Caki2 (cell line): Measurements from ENCODE around the gene NCOA7. TPM values are rescaled to one million over a fixed set of nuclear protein-coding genes. Genes with fewer than 3 reads are reported as not detected.
"Not testable (repeated sequence)": the region's sequence is repeated elsewhere in the genome, so short reads cannot be mapped to it uniquely, and the experiment has no call there.

Experiments used
- DNase-seq: peaks from one replicate; pipeline ENCODE4 v3.0.0-alpha.2; 2015; ENCODE audit warnings: low read depth
- in situ Hi-C: cut with HindIII; loops from 2 replicates; pipeline ENCODE4 v1.10.0; 2016; ENCODE audit warnings: low sequenced_read_pairs, low pct_unique_long_range_greater_than_20kb, mixed read lengths
- total RNA-seq: library from RNA; depleted of rRNA; stranded (reverse); fragments of >200 nt; shearing (Covaris generic); gene quantifications from 2 replicates; pipeline ENCODE4 v1.2.3, GENCODE V29; 2014; ENCODE audit warnings: low replicate concordance

NCOA7 gene
- total RNA-seq, 1 experiment from 2014 or later: 25.9 TPM

GRCh38 chr6:125751334-125751916 is 39.3 kb upstream of the NCOA7 start:
- DNase-seq: no peak
- in situ Hi-C loops: loop anchor here (5.0 kb wide), 1 partner anchor 439 kb away; no protein-coding TSS in a partner anchor

DNA sequence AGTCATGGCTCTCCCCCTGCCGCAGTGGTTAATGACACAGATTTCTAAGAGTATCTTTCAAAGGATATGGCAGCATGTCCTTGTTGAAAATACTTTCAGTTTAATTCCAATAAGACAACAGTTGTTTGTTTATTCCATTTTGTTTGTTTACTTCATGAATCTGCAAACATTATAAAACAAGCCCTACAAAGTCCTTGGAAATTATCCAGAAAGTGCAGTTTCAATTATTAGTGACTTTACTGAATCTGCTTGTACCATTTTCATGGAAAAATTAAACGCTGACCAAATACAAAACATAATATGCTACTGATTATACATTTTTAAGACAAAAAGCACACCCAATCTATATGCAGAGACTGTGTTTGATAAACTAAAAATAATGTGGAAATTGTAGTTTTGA is 38.0 kb upstream of the NCOA7 start:
- in situ Hi-C loops: loop anchor here (5.0 kb wide), 1 partner anchor 440 kb away; no protein-coding TSS in a partner anchor
- DNase-seq: no peak

GRCh38 chr6:125753218-125753936 is 37.4 kb upstream of the NCOA7 start:
- DNase-seq: peak; percentile 37
- in situ Hi-C loops: loop anchor here (5.0 kb wide), 1 partner anchor 441 kb away; no protein-coding TSS in a partner anchor

- in situ Hi-C loops: loop anchor here (5.0 kb wide), 1 partner anchor 442 kb away; no protein-coding TSS in a partner anchor
Observed at GRCh38 chr6:125753937-125754259, 36.9 kb upstream of the NCOA7 start.

DNA sequence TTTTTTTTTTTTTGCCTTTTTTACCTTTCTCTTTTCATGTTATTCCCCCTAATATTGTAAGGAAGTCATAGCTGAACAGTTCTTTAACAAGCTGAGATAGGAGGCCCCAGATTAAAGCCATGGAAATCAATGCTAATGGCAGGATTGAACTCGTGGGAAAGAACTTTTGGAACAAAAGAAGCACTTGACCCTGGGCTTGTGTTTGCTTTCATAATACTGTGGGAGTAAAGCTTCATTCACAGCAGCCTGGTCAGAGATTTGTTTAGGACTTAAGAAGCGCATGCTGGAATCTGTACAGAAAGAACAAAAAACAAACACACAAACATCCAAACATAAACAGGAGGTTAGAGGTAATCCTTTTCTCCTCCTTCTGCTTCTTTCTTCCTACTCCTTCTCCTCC is 36.2 kb upstream of the NCOA7 start:
- DNase-seq: no peak
- in situ Hi-C loops: loop anchor here (5.0 kb wide), 1 partner anchor 442 kb away; no protein-coding TSS in a partner anchor

More at GRCh38 chr6:125753937-125754259, 36.9 kb upstream of the NCOA7 start:
- no peak for DNase-seq

DNA sequence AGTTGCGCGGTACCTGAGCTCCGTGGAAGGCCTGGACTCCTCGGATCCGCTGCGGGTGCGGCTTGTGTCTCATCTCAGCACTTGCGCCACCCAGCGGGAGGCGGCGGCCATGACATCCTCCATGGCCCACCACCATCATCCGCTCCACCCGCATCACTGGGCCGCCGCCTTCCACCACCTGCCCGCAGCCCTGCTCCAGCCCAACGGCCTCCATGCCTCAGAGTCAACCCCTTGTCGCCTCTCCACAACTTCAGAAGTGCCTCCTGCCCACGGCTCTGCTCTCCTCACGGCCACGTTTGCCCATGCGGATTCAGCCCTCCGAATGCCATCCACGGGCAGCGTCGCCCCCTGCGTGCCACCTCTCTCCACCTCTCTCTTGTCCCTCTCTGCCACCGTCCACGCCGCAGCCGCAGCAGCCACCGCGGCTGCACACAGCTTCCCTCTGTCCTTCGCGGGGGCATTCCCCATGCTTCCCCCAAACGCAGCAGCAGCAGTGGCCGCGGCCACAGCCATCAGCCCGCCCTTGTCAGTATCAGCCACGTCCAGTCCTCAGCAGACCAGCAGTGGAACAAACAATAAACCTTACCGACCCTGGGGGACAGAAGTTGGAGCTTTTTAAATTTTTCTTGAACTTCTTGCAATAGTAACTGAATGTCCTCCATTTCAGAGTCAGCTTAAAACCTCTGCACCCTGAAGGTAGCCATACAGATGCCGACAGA is 31.4 kb upstream of the NCOA7 start:
- in situ Hi-C loops: no loop called here
- no peak for DNase-seq

- no peak for DNase-seq
- in situ Hi-C loops: no loop called here
Observed at GRCh38 chr6:125759959-125760457, 30.8 kb upstream of the NCOA7 start.

GRCh38 chr6:125764121-125764671 is 26.6 kb upstream of the NCOA7 start:
- DNase-seq: no peak
- in situ Hi-C loops: no loop called here

- no peak for DNase-seq
- in situ Hi-C loops: no loop called here
Observed at GRCh38 chr6:125765944-125766343, 24.8 kb upstream of the NCOA7 start.

GRCh38 chr6:125766641-125767040 is 24.1 kb upstream of the NCOA7 start:
- in situ Hi-C loops: no loop called here
- DNase-seq: no peak

DNA sequence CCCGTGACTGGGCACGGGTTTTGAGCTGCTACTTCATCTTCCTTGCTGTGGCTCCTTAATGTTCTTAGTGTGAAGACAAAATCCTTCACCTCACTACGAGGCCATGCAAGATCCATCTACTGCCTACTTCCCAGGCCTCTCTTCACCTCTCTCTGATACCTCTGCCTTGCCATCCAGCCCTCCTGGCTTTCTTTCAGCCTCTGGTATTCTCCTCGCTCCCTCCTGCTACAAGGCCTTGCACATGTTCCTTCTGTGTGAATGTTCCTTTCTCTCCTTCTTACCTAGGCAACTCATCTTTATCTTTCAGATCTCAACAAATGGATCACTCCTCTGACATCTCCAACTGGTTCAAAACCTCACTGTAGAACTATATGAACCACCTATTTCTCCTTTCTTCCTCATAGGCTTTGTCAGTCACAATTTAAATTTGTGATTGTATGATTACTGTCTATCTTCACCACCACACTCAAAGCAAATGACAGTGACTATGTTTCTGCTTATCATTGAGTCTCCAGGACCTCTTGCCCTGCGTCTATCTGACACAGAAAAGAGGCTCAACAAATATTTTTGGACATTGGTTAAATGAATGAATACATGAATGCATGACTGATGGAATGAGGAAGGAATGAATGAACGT is 21.5 kb upstream of the NCOA7 start:
- in situ Hi-C loops: no loop called here
- no peak for DNase-seq

DNA sequence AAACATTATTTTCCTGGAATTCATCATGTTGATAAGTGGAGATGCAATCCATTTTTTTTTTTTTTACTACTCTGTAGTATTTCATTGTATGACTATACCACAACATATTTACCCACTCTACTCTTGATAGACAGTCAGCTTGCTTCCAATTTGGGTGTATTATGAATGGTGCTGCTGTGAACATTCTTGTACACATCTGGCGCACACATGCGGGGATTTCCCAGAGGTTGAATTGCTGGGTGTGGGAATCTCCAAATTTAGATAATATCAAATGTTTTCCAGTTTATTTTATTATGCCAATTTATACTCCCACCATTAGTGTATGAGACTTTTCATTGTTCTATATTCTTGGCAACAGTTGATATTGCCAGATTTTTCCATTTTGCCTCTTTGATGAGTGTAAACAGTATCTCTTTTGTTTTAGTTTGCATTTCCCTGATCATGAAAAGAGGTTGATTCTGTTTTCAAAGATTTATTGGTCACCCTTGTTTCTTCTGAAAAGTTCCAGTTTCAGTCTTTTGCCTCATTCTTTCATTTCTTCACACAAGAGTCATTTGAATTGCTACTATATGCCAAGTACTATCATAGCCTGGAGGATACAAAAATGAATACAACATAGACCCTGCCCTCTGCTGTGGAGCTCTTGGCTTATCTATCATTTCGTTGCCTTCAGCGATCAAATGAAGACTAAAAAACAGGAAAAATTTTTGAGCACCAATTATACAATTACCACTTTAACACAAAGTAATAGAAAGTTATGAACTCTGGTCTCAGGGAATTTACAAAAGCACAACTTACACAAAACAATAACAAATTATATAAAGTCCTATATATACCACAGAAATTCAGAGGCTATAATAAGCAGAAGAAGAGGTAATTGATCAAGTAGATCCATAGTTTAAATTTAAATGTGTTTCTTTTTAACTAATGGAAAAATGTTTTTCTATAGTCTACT is 17.1 kb upstream of the NCOA7 start:
- in situ Hi-C loops: no loop called here
- DNase-seq: no peak

DNA sequence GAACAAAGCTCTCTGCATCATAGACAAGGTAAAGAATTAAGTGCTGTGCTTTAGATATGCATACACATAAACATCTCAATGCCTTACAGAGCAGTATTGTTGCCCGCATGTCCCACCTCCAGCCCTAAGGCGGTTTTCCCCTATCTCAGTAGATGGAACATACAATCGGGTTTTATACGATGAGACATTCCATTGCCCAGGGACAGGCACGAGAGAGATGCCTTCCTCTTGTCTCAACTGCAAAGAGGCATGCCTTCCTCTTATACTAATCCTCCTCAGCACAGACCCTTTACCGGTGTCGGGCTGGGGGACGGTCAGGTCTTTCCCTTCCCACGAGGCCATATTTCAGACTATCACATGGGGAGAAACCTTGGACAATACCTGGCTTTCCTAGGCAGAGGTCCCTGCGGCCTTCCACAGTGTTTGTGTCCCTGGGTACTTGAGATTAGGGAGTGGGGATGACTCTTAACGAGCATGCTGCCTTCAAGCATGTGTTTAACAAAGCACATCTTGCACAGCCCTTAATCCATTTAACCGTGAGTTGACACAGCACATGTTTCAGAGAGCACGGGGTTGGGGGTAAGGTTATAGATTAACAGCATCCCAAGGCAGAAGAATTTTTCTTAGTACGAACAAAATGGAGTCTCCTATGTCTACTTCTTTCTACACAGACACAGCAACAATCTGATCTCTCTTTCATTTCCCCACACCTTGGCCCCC is 14.5 kb upstream of the NCOA7 start:
- in situ Hi-C loops, DNase-seq: not testable (repeated sequence)

- in situ Hi-C loops: no loop called here
Observed at GRCh38 chr6:125779924-125780539, 10.7 kb upstream of the NCOA7 start.

GRCh38 chr6:125780540-125781313 is 10.0 kb upstream of the NCOA7 start:
- in situ Hi-C loops: no loop called here
- peak; percentile 88 for DNase-seq

More at GRCh38 chr6:125779924-125780539, 10.7 kb upstream of the NCOA7 start:
- DNase-seq: peak; percentile 95
